Prostate gland (tissue), 2 donors: Measurements from ENCODE around the gene SPNS2.

ENCODE experiments used
- CTCF ChIP-seq, 4 experiments: fragments of 200-600 bp in 2 of 4; fragments of 450-650 bp in 2 of 4; sonication (generic) in 2 of 4; IDR thresholded peaks; 1 replicate in 3 of 4; 2 replicates in 1 of 4; pipeline ENCODE4 v1.5.1; 2016 to 2019; ENCODE audit warnings: antibody characterized with exemption in 4 of 4, mild to moderate bottlenecking in 2 of 4, moderate library complexity in 2 of 4
- POLR2A ChIP-seq: fragments of 450-650 bp; IDR thresholded peaks from one replicate; pipeline ENCODE4 v1.6.1; 2016; ENCODE audit warnings: antibody characterized with exemption, mild to moderate bottlenecking

DNA sequence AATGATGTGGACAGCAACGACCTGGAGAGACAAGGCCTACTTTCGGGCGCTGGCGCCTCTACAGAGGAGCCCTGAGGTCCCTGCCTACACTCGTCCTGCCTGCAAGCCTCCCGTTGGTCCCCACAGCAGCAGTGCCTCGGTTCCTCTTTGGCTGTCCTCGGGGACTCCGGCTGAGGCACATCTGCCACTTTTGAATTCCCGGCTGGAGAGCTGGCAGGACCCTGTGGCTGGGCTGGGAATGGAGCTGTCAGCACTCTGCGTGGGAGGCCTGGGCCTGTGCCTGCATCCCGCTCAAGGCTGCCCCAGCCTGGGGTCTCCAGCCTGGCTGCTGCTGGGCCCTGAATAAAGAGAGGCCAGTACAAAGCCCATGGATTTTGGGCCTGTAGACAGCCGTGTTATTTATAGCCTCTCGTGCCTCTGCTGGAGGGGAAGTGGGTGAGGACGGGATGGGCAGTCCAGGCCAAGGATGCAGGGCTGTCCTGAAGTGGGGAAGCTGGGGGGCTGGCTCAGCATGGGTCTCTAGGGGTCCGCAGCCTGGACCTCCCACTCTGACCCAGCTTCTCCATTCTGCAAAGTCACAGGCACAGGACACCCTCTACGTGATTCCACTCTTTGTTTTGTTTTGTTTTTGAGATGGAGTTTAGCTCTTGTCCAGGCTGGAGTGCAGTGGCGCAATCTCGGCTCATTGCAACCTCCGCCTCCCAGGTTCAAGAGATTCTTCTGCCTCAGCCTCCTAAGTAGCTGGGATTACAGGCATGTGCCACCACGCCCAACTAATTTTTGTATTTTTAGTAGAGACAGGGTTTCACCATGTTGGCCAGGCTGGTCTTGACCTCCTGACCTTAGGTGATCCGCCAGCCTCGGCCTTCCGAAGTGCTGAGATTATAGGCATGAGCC, 10.6 kb upstream of the SPNS2 start:
- TF ChIP-seq CTCF (IDR thresholded peaks at IDR 0.05) (no peak), POLR2A (no peak)
